AG04449 (cell line): Measurements from ENCODE around the gene ERBB4.

Experiments
- CTCF ChIA-PET: fragments of 350-600 bp; formaldehyde crosslinking; extraction: SDS; loops from one replicate; lab custom pipeline; 2021; ENCODE audit warnings: antibody characterized with exemption; lab: Yijun Ruan, JAX
- POLR2A ChIA-PET: fragments of 400-600, 350-600 bp; formaldehyde crosslinking; extraction: SDS; loops from one replicate; lab custom pipeline; 2020; ENCODE audit warnings: antibody characterized with exemption, inconsistent platforms; lab: Yijun Ruan, JAX
- DNase-seq: peaks from one replicate; pipeline ENCODE4 v3.0.0-alpha.2; 2010; ENCODE audit warnings: low read depth, low spot score
- H3K4me3 ChIP-seq: 2 replicates; pipeline ENCODE4 v1.5.1; 2011; ENCODE audit warnings: low read depth, mild to moderate bottlenecking, control low read depth, low read length
- CTCF ChIP-seq: IDR thresholded peaks from one replicate; pipeline ENCODE4 v1.5.1; 2011; ENCODE audit warnings: mild to moderate bottlenecking, moderate library complexity, low read length, control low read depth, inconsistent platforms; ENCODE audit not compliant: insufficient read depth; ENCODE audit errors: missing control alignments

The ERBB4 gene

GRCh38 chr2:212343167-212343566, 195.4 kb downstream of the ERBB4 start:
- no peak for TF ChIP-seq CTCF
- POLR2A ChIA-PET: no interaction called here
- DNase-seq: no peak
- H3K4me3 ChIP-seq: no peak overlapping the region
- CTCF ChIA-PET: no interaction called here

GRCh38 chr2:212337486-212338343, 200.9 kb downstream of the ERBB4 start:
- POLR2A ChIA-PET: no interaction called here
- no peak overlapping the region for H3K4me3 ChIP-seq
- TF ChIP-seq CTCF: no peak
- CTCF ChIA-PET: no interaction called here
- no peak for DNase-seq

- no peak for TF ChIP-seq CTCF
- no peak overlapping the region for H3K4me3 ChIP-seq
- POLR2A ChIA-PET: no interaction called here
- CTCF ChIA-PET: no interaction called here
- DNase-seq: no peak
Observed at GRCh38 chr2:212337036-212337435, 201.6 kb downstream of the ERBB4 start.

GRCh38 chr2:212330263-212330662, 208.3 kb downstream of the ERBB4 start:
- no peak for TF ChIP-seq CTCF
- no peak for DNase-seq
- POLR2A ChIA-PET: no interaction called here
- H3K4me3 ChIP-seq: no peak overlapping the region
- CTCF ChIA-PET: no interaction called here

DNA sequence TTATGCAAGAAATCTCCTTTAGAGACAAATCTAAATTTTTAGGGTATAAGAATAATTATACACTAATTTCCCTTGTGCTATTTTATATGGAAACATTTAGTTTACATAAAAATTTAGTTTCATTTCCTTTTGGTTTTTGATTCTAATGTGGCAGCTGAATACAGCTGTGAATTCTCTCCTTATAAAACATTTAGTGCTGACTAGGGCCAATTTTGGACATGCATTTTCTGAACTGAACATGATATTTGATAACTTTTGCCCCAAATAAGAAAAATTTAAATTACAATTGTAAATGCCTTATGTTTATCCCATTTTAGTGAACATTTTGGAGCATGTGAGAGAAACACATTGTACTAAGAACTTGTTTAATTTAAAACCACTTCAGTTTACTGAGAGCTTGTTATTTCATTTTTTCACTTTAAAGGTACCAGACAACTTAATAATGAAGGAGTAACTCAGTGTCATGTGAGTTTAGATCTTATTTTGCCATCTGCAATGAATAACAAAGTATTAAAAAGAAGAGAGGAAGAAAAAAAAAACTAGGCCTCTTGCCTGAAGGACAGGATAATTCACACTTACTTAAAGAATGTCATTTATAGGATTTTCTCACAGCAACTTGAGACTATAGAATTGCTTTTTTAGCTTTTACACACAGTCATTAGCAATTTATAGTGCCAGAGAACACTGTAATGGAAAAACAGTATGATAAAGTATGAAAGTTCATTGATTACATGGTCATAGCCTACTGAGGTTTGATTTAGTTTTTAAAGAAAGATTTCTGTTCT, 209.7 kb downstream of the ERBB4 start:
- no peak for TF ChIP-seq CTCF
- no peak overlapping the region for H3K4me3 ChIP-seq
- ChIA-PET POLR2A (no interaction called here), CTCF (no interaction called here)
- DNase-seq: no peak

GRCh38 chr2:212328136-212328535, 210.5 kb downstream of the ERBB4 start:
- no peak for TF ChIP-seq CTCF
- DNase-seq: no peak
- H3K4me3 ChIP-seq: no peak overlapping the region
- ChIA-PET POLR2A (no interaction called here), CTCF (no interaction called here)
